C4-2B (cell line): ENCODE data around the gene FMO1.

Source experiments
- H3K27ac ChIP-seq: fragments of 450-650 bp; 2 replicates; pipeline ENCODE4 v1.5.1; 2017
- CTCF ChIP-seq: fragments of 450-650 bp; conservative IDR thresholded peaks from 2 replicates; pipeline ENCODE4 v1.5.1; 2017; ENCODE audit warnings: mild to moderate bottlenecking
- ZFX ChIP-seq: fragments of 450-650 bp; IDR thresholded peaks from 2 replicates; pipeline ENCODE4 v1.6.1; 2017

Gene FMO1

GRCh38 chr1:171245458-171246064 lies 2.7 kb upstream of the FMO1 start:
- no peak overlapping the region for H3K27ac ChIP-seq
- peak; percentile 89 for TF ChIP-seq CTCF
- no peak for TF ChIP-seq ZFX

- no peak overlapping the region for H3K27ac ChIP-seq
- TF ChIP-seq ZFX (no peak), CTCF (no peak)
These were observed 793 bp upstream of the FMO1 start for GRCh38 chr1:171247501-171247900.

GRCh38 chr1:171248841-171249240 lies 547 bp downstream of the FMO1 start:
- H3K27ac ChIP-seq = no peak overlapping the region
- TF ChIP-seq CTCF (no peak), ZFX (no peak)

- no peak overlapping the region for H3K27ac ChIP-seq
- TF ChIP-seq CTCF = no peak
- no peak for TF ChIP-seq ZFX
These were observed 2.0 kb downstream of the FMO1 start for GRCh38 chr1:171250263-171250662.

- TF ChIP-seq CTCF (peak; percentile 89), ZFX (no peak)
- H3K27ac ChIP-seq = peak overlapping the region; percentile 30
These were observed 3.0 kb downstream of the FMO1 start for GRCh38 chr1:171251042-171251951.

GRCh38 chr1:171251952-171252300 lies 3.6 kb downstream of the FMO1 start:
- peak overlapping the region; percentile 30 for H3K27ac ChIP-seq
- TF ChIP-seq ZFX = no peak
- peak; percentile 59 for TF ChIP-seq CTCF

- no peak for TF ChIP-seq ZFX
- no peak for TF ChIP-seq CTCF
- no peak overlapping the region for H3K27ac ChIP-seq
These were observed 4.2 kb downstream of the FMO1 start for GRCh38 chr1:171252482-171252881.
